IPS-15b (cell line): ENCODE measurements around the gene SAMD3.
"Not testable (repeated sequence)": the region's sequence is repeated elsewhere in the genome, so short reads cannot be mapped to it uniquely, and the experiment has no call there.

ENCODE experiments used
- H3K27me3 ChIP-seq: one replicate; pipeline ENCODE4 v1.6.1; 2013; ENCODE audit warnings: low read length; ENCODE audit not compliant: control insufficient read depth, insufficient read depth
- H3K36me3 ChIP-seq: one replicate; pipeline ENCODE4 v1.6.1; 2013; ENCODE audit warnings: low read length; ENCODE audit not compliant: control insufficient read depth, insufficient read depth
- H3K4me1 ChIP-seq: one replicate; pipeline ENCODE4 v1.6.1; 2013; ENCODE audit warnings: mild to moderate bottlenecking, low read length; ENCODE audit not compliant: control insufficient read depth, insufficient read depth
- H3K4me3 ChIP-seq: one replicate; pipeline ENCODE4 v1.5.1; 2013; ENCODE audit warnings: low read depth, low read length
- H3K9ac ChIP-seq: one replicate; pipeline ENCODE4 v1.6.1; 2013; ENCODE audit warnings: low read depth, mild to moderate bottlenecking, low read length
- H3K9me3 ChIP-seq: one replicate; pipeline ENCODE4 v1.6.1; 2013; ENCODE audit warnings: mild to moderate bottlenecking, low read length; ENCODE audit not compliant: control insufficient read depth, insufficient read depth

The SAMD3 gene, protein sequence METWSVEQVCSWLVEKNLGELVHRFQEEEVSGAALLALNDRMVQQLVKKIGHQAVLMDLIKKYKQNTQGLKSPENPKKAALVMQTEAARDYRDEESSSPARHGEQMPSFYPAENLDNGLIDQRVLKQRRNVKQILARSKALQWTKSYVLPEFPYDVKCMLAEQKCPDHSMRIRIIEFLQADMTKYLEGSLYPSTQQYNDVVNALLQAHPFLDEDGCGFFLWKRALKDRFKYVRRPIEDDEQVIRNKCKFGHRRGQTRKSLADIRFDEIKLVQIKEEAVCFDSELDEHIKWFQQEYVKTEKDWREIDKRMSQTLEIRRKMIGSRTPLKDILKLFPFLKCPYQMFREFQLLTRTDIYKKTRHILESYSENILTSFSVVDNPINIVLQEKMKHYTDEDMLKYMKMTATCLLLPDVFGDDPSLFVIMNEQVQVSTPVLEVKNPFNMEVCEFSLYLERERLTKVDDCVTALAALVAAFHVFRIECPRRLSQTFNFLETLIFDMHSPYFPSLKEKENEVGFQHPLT

DNA sequence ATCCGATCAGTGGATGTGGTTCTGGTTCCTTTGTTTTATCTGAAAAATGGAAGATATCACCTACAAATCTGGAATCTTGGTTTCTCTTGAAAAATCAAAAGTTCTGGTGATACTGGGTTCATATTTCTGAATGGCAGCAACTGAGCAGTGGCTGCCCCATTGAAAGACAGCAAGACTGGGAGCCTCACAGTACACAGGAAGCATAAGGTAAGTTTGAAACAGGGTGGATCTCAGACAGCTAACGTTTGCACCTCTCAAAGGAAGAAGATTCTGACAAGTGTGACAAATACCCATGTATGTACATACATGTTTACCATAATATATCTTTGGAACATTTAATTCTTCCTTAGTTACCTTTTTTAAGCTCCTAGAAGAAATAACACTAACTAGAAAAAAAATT, at the start of gene SAMD3:
Gene SAMD3 (minus strand): TSS at position 177 of the 400 bp plus-strand sequence. CDS start 7,678 bp downstream, outside the sequence.
- no peak within 1 kb of the TSS for H3K4me3 ChIP-seq
- H3K9ac ChIP-seq: no peak within 1 kb of the TSS
- no peaks in the 10 kb centered on the region for H3K9me3 ChIP-seq
- no peaks in the 10 kb centered on the region for H3K36me3 ChIP-seq
- no peaks in the 10 kb centered on the region for H3K4me1 ChIP-seq
- H3K27me3 ChIP-seq: no peaks in the 10 kb centered on the region

DNA sequence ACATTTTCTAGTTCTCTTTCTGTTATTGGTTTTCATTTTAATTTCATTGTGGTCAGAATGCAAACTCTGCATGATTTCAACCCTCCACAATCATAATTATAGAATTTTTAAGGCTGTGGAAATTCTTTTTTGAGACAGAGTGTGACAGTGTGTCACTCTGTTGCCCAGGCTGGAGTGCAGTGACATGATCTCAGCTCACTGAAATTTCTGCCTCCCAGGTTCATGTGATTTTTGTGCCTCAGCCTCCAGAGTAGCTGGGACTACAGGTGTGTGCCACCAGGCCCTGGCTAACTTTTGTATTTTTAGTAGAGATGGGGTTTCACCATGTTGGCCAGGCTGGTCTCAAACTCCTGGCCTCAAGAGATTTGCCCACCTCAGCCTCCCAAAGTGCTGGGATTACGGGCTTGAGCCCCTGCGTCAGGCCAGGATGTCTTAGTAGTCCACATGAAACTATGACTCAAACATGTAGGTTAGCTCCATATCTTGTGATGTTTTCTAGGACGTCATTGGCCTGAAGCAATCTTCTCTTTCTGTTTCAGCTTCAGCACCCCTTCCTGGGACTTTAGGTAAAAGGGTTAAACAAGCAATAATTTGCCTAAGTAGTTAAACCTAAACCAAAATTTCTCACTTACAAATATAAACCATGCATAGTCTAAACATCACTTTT, 47.4 kb upstream of the SAMD3 start:
- Histone ChIP-seq H3K4me3 (no peak overlapping the region), H3K9ac (no peak overlapping the region), H3K27me3 (no peaks in the 10 kb centered on the region), H3K9me3 (peaks cover 3% of the 10 kb centered on the region), H3K36me3 (no peaks in the 10 kb centered on the region), H3K4me1 (no peaks in the 10 kb centered on the region)

DNA sequence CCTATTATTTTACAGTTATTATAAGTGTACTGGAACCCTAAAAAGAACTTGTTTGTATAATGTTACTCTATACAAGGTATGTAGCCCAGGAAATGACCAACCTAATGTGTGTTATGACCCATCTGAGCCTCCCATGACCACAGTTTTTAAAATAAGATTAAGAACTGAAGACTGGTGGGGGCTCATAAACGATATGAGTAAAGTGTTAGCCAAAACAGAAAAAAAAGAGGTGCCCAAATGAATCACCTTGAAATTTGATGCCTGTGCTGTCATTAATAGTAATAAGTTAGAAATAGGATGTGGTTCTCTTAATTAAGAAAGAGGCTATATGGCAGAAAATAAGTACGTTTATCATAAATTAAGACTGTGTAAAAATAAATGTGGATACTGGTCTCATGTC, 42.8 kb upstream of the SAMD3 start:
- not testable (repeated sequence) for H3K9me3 ChIP-seq, H3K9ac ChIP-seq, H3K27me3 ChIP-seq, H3K36me3 ChIP-seq, H3K4me1 ChIP-seq, H3K4me3 ChIP-seq

DNA sequence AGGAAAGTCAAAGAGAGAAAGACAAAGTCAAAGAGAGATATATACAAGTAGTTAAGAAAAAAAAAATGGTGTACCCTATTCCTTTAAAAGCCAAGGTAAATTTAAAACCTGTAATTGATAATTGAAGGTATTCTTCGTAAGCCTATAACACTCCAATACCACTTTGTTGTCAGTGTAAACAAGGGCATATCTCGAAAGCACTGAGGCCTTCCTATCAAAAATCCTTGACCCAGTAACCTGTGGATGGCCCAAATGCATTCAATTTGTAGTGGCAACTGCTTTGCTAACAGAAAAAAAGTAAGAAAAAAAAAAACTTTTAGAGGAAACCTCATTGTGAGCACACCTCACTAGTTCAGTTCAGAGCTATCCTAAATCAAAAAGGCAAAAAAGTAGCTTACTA, 39.3 kb upstream of the SAMD3 start:
- Histone ChIP-seq H3K4me1 (no peaks in the 10 kb centered on the region), H3K27me3 (no peaks in the 10 kb centered on the region), H3K36me3 (no peaks in the 10 kb centered on the region), H3K4me3 (no peak overlapping the region), H3K9me3 (no peaks in the 10 kb centered on the region), H3K9ac (no peak overlapping the region)

DNA sequence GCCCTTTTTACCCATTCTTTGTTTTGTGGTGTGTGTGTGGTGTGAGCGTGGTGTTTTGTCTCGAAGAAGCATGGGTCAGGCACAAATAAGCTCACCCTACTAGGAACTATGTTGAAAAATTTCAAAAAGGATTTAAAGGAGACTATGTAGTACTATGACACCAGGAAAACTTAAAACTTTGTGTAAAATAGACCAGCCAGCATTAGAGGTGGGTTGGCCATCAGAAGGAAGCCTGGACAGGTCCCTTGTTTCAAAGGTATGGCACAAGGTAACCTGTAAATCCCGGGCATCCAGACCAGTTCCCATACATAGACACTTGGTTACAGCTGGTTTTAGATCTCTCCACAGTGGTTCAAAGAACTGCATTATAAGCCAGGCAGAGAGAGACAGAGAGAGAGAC, 38.8 kb upstream of the SAMD3 start:
- not testable (repeated sequence) for H3K4me1 ChIP-seq, H3K27me3 ChIP-seq, H3K9ac ChIP-seq, H3K36me3 ChIP-seq, H3K4me3 ChIP-seq, H3K9me3 ChIP-seq

DNA sequence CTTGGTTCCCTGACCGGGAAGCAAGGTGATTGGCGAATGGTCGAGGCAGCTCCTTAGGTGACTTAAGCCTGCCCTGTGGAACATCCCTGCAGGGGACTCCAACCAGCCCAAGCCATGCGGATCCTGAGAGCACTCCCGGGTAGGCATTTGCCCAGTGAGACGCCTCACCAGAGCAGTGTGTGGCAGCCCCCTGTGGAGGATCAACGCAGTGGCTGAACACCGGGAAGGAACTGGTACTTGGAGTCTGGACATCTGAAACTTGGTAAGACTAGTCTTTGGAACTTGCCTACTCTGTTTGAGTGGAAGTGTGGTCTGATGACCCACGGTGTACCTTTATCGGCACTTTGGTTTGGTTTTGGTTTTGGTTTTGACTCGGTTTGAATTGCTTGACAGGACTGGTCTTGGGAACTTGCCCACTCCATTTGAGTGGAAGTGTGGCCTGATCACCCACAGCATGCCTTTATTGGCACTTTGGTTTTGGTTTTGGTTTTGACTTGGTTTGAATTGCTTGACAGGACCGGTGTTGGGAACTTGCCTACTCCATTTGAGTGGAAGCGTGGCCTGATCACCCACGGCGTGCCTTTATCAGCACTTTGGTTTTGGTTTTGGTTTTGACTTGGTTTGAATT, 38.0 kb upstream of the SAMD3 start:
- H3K4me3 ChIP-seq, H3K4me1 ChIP-seq, H3K27me3 ChIP-seq, H3K36me3 ChIP-seq, H3K9ac ChIP-seq, H3K9me3 ChIP-seq: not testable (repeated sequence)

DNA sequence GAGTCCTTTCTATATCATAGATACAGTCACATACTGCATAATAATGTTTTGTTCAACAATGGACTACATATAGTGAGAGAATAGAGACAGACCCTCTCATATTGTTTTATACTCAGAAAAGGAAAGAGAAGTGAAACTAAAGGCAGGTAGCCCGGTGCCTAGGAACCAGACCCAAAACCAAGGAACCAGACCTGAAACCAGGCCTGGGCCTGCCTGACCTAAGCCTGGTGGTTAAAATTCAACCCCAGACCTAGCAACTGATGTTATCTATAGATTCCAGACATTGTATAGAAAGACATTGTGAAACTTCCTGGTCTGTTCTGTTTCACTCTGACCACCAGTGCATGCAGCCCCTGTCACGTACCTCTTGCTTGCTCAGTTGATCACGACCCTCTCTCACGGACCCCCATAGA, 37.3 kb upstream of the SAMD3 start:
- not testable (repeated sequence) for H3K9me3 ChIP-seq, H3K36me3 ChIP-seq, H3K9ac ChIP-seq, H3K4me3 ChIP-seq, H3K27me3 ChIP-seq, H3K4me1 ChIP-seq

DNA sequence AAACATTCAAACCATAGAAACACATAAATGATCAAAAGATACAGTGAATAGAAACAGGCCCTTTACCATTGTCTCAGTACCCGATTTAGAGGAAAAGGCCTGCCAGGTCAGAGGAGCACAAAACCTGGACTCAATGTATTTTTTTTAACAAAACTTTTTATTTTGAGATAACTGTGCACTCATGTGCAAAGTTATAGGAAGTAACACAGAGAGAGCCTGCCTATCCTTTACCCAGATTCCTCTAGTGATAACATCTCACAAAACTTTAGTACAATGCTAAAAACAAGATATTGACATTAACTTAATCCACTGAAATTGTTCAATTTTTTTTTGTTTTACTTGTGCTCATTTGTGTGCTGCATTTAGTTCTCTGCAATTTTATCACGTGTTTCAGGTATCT, 36.8 kb upstream of the SAMD3 start:
- Histone ChIP-seq H3K9ac (no peak overlapping the region), H3K4me1 (no peaks in the 10 kb centered on the region), H3K9me3 (no peaks in the 10 kb centered on the region), H3K27me3 (no peaks in the 10 kb centered on the region), H3K36me3 (no peaks in the 10 kb centered on the region), H3K4me3 (no peak overlapping the region)

DNA sequence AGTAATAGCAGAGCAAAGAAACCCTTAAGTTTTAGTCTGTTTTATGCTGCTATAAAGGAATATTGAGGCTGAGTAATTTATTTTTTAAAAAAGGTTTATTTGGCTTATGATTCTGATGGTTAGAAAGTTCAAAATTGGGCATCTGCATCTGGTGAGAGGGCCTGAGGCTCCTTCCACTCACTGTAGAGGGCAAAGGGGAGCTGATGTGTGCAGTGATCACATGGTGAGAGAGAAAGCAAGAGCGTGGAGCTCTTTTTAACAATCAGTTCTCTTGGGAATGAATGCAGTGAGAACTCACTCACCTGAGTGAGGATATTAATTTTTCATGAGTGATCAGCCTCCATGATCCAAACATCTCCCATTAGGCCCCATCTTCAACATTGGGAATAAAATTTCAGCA, 36.4 kb upstream of the SAMD3 start:
- Histone ChIP-seq H3K9me3 (no peaks in the 10 kb centered on the region), H3K4me3 (no peak overlapping the region), H3K9ac (no peak overlapping the region), H3K36me3 (no peaks in the 10 kb centered on the region), H3K4me1 (no peaks in the 10 kb centered on the region), H3K27me3 (no peaks in the 10 kb centered on the region)

DNA sequence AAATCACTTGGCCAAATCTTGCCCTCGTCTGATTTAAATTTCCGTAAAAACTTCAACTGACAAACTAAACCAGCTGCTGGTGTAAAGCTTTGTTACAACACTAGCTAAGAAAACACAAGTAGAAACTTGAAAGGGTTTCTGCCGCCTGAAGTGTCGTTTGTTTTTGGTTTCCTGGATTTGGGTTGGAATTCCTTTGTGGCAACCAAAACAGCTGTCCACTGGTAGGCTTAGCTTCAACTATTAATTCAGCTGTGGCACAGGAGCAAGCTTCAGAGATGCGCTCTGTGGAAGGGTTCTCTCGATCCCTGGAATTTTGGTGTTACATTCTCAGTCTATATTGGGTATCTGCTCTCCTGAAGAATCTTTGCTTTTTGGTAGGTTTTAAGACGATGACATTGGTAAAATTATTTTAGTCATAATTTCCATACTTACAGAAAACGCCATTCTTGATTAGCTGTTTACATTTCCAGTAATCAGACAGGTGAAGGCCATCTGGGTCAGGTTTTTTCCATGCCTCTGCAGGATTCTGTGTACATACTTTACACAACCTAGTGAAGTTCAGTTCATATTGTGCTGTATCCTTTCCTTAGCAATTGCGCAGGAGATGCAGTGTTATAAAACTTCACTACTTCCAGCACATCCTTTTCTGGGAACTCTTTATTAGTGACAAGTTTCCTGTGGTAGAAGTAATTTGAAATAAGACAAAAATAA, 29.9 kb upstream of the SAMD3 start:
- no peaks in the 10 kb centered on the region for H3K36me3 ChIP-seq
- H3K9ac ChIP-seq: no peak overlapping the region
- no peaks in the 10 kb centered on the region for H3K9me3 ChIP-seq
- no peak overlapping the region for H3K4me3 ChIP-seq
- no peaks in the 10 kb centered on the region for H3K4me1 ChIP-seq
- no peaks in the 10 kb centered on the region for H3K27me3 ChIP-seq

DNA sequence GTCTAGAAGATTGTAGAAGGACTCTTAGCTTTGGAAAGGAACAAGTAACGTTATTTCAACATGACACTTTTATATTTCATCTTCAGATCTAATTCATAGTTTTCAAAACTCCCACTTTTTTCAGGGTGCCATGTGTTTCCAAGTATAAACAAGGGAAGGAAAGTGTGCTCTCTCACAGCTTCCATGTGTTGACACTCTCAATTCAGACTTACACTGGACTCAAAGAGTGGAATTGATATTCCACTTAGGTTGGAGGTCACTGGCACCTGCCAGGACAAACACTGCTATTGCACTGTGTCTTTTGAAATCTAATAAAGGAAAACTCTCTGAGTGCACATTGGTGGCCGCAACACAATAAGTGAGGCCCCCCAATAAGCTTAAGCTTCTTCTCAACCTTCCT, 22.5 kb upstream of the SAMD3 start:
- H3K9me3 ChIP-seq: no peaks in the 10 kb centered on the region
- no peak overlapping the region for H3K4me3 ChIP-seq
- H3K4me1 ChIP-seq: no peaks in the 10 kb centered on the region
- H3K9ac ChIP-seq: no peak overlapping the region
- H3K27me3 ChIP-seq: no peaks in the 10 kb centered on the region
- H3K36me3 ChIP-seq: no peaks in the 10 kb centered on the region
